SH-SY5Y (cell line): ENCODE results near the gene UNC93A.

Experiments used
- GATA2 ChIP-seq: IDR thresholded peaks from 2 replicates; pipeline ENCODE4 v1.6.1; 2011; ENCODE audit warnings: mild to moderate bottlenecking, low read depth, low read length
- GATA3 ChIP-seq: IDR thresholded peaks from 2 replicates; pipeline ENCODE4 v1.6.1; 2011; ENCODE audit warnings: low read depth, mild to moderate bottlenecking, low read length, moderate library complexity

DNA sequence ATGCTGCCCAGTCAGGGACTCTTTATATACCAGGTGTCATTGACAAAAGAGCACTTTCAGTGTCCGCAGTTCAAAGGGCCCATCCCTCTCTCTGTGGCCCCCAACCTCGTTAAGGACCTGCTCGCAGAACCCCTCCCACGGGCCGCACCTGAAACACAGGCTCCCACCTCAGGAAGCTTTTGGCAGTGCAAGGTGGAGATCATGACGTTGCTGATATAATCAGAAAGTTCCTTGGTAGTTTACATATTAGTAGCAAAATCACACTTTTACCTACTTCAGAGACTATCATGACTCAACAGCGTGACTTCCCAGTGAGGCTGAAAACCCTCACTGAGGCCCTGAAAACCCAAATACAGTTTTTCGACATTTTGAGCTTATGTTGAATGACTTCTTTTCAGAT is 37.9 kb downstream of the UNC93A start:
- TF ChIP-seq GATA2 (no peak), GATA3 (no peak)
